K562 (cell line): ENCODE data around the gene FAM32A. TPM values are rescaled to one million over a fixed set of nuclear protein-coding genes. Genes with fewer than 3 reads are reported as not detected.
A peak's percentile ranks its signal among the peaks of the same experiment; 100 is the strongest.

Experiments
- CBFA2T3 ChIP-seq: fragments of 450-650 bp; IDR thresholded peaks from 2 replicates; pipeline ENCODE4 v1.6.1; 2017
- CREM ChIP-seq: IDR thresholded peaks from 2 replicates; pipeline ENCODE4 v1.6.1; 2014; ENCODE audit warnings: antibody characterized with exemption, low read depth
- DACH1 ChIP-seq: fragments of 450-650 bp; IDR thresholded peaks from 2 replicates; pipeline ENCODE4 v1.6.1; 2018; ENCODE audit not compliant: partially characterized antibody
- FIP1L1 ChIP-seq: fragments of 200-400 bp; formaldehyde crosslinking; IDR thresholded peaks from 2 replicates; pipeline ENCODE4 v1.6.1; 2018; ENCODE audit warnings: mild to moderate bottlenecking, low read depth, low read length; ENCODE audit not compliant: poor library complexity, severe bottlenecking
- FOXO4 ChIP-seq: fragments of 450-650 bp; formaldehyde crosslinking; IDR thresholded peaks from 2 replicates; pipeline ENCODE4 v1.4.0; 2020; ENCODE audit warnings: mild to moderate bottlenecking, moderate library complexity
- MYNN ChIP-seq, 2 experiments: sonication (generic); formaldehyde crosslinking in 1 of 2; IDR thresholded peaks; 2 replicates each; pipeline versions ENCODE4 v1.5.0 to v1.6.1; 2016 to 2020; ENCODE audit warnings: antibody characterized with exemption in 1 of 2, missing genetic modification reagents in 1 of 2
- PCBP1 ChIP-seq: fragments of 200-400 bp; formaldehyde crosslinking; IDR thresholded peaks from 2 replicates; pipeline ENCODE4 v1.6.1; 2018; ENCODE audit warnings: mild to moderate bottlenecking, low read depth, low read length; ENCODE audit not compliant: poor library complexity, severe bottlenecking
- RBBP5 ChIP-seq: fragments of 200-600 bp; sonication (generic); IDR thresholded peaks from 2 replicates; pipeline ENCODE4 v1.6.1; 2012; ENCODE audit warnings: borderline replicate concordance, mild to moderate bottlenecking, low read length, control low read depth, inconsistent platforms; ENCODE audit not compliant: insufficient read depth, poor library complexity, severe bottlenecking
- SAFB ChIP-seq: fragments of 200-400 bp; formaldehyde crosslinking; IDR thresholded peaks from 2 replicates; pipeline ENCODE4 v1.6.1; 2017; ENCODE audit warnings: low read depth, low read length, borderline replicate concordance
- SAFB2 ChIP-seq: fragments of 200-400 bp; formaldehyde crosslinking; IDR thresholded peaks from 2 replicates; pipeline ENCODE4 v1.6.1; 2018; ENCODE audit warnings: borderline replicate concordance, low read length, low read depth, moderate library complexity; ENCODE audit not compliant: severe bottlenecking
- SMAD4 ChIP-seq: fragments of 250-450 bp; sonication (Bioruptor Pico); conservative IDR thresholded peaks from 2 replicates; pipeline ENCODE4 v1.8.0; 2021; ENCODE audit warnings: inconsistent platforms, mild to moderate bottlenecking, moderate library complexity
- SRSF7 ChIP-seq: fragments of 200-400 bp; formaldehyde crosslinking; optimal IDR thresholded peaks from 2 replicates; pipeline ENCODE3; 2017; ENCODE audit warnings: mild to moderate bottlenecking, low read depth, low read length
- TAF15 ChIP-seq: fragments of 200-400 bp; formaldehyde crosslinking; IDR thresholded peaks from 2 replicates; pipeline ENCODE4 v1.6.1; 2017; ENCODE audit warnings: mild to moderate bottlenecking, low read depth, low read length, moderate library complexity
- TSC22D4 ChIP-seq: fragments of 450-650 bp; IDR thresholded peaks from 2 replicates; pipeline ENCODE4 v1.6.1; 2016; ENCODE audit warnings: missing genetic modification characterization, missing biosample characterization, control low read depth
- ZBTB40 ChIP-seq, 2 experiments: fragments of 450-650 bp in 1 of 2; sonication (generic) in 1 of 2; formaldehyde crosslinking in 1 of 2; IDR thresholded peaks; 2 replicates each; pipeline versions ENCODE4 v1.7.1 to v1.9.0; 2016 to 2022; ENCODE audit warnings: inconsistent platforms in 1 of 2, mild to moderate bottlenecking in 1 of 2, missing genetic modification reagents in 1 of 2
- ZNF253 ChIP-seq: fragments of 250-450 bp; sonication (Bioruptor Pico); conservative IDR thresholded peaks from 2 replicates; pipeline ENCODE4 v1.6.1; 2021; ENCODE audit warnings: mild to moderate bottlenecking
- ZNF699 ChIP-seq: fragments of 250-450 bp; sonication (Bioruptor Pico); IDR thresholded peaks from 2 replicates; pipeline ENCODE4 v1.8.0; 2021; ENCODE audit warnings: mild to moderate bottlenecking, moderate library complexity; ENCODE audit not compliant: insufficient replicate concordance
- ZNF79 ChIP-seq: fragments of 250-450 bp; sonication (Bioruptor Pico); IDR thresholded peaks from 2 replicates; pipeline ENCODE4 v1.4.0; 2020; ENCODE audit warnings: low read depth, mild to moderate bottlenecking, moderate library complexity
- polyA plus RNA-seq, 8 experiments: library from polyadenylated mRNA; depleted of rRNA in 4 of 8; stranded (reverse) in 5 of 8; unstranded in 3 of 8; fragments of >200 nt; fragmentation: Nextera tagmentation in 2 of 8; fragmentation: Illumina TruSeq in 1 of 8; extraction: Ambion mirVana in 2 of 8; extraction: Trizol in 1 of 8; gene quantifications; 2 replicates each; pipeline versions ENCODE4 v1.2.1 to v1.2.3, GENCODE V29; 2011 to 2014; ENCODE audit warnings: inconsistent platforms in 1 of 8, missing spikeins in 1 of 8
- total RNA-seq, 7 experiments: library from RNA; depleted of rRNA in 6 of 7; stranded (reverse); fragments of >200 nt in 6 of 7; fragmentation: Illumina TruSeq in 2 of 7; extraction: Trizol in 2 of 7; gene quantifications; 2 replicates each; pipeline versions ENCODE4 v1.2.1 to v1.2.3, GENCODE V29; 2011 to 2021; ENCODE audit warnings: low replicate concordance in 1 of 7

The FAM32A gene
- total and polyA plus RNA-seq, 9 of the 15 experiments (the other 6 are each of a cell fraction or from before 2014, with no cell fraction given): 30.7 to 96.7 (median 73.7) TPM

- peak; percentile 99 for TF ChIP-seq ZBTB40 (IDR thresholded peaks at IDR 0.05)
- TF ChIP-seq ZBTB40 (CRISPR knock-in tag; IDR thresholded peaks at IDR 0.05): no peak
- no peak for TF ChIP-seq MYNN (IDR thresholded peaks at IDR 0.05)
- no peak for TF ChIP-seq MYNN (CRISPR knock-in tag; IDR thresholded peaks at IDR 0.05)
- no peak for TF ChIP-seq ZNF253
- TF ChIP-seq PCBP1: no peak
- TF ChIP-seq CBFA2T3: no peak
- no peak for TF ChIP-seq DACH1
- TF ChIP-seq FIP1L1: no peak
- TF ChIP-seq ZNF79 (CRISPR knock-in tag): no peak
- no peak for TF ChIP-seq FOXO4
- no peak for TF ChIP-seq SAFB
- TF ChIP-seq TSC22D4: no peak
- no peak for TF ChIP-seq ZNF699 (CRISPR knock-in tag)
- peak; percentile 78 for TF ChIP-seq RBBP5
- no peak for TF ChIP-seq TAF15
- peak; percentile 71; the same call in 1 of the 2 replicates for TF ChIP-seq CREM
- TF ChIP-seq SAFB2: no peak
- no peak for TF ChIP-seq SMAD4 (CRISPR knock-in tag)
- no peak for TF ChIP-seq SRSF7
Measured at GRCh38 chr19:16185123-16185767, at the start of gene FAM32A (continued).
